HG03469 (cell line): ENCODE results near the gene SLC7A7.
"Not testable (repeated sequence)": the region's sequence is repeated elsewhere in the genome, so short reads cannot be mapped to it uniquely, and the experiment has no call there.

Source experiments
- ATAC-seq: cut with Tn5 transposase; IDR thresholded peaks from one replicate; pipeline ENCODE4 v1.9.1; 2021; ENCODE audit warnings: mild to moderate bottlenecking, moderate library complexity, moderate number of reproducible peaks; ENCODE audit not compliant: unreplicated experiment

The SLC7A7 gene

DNA sequence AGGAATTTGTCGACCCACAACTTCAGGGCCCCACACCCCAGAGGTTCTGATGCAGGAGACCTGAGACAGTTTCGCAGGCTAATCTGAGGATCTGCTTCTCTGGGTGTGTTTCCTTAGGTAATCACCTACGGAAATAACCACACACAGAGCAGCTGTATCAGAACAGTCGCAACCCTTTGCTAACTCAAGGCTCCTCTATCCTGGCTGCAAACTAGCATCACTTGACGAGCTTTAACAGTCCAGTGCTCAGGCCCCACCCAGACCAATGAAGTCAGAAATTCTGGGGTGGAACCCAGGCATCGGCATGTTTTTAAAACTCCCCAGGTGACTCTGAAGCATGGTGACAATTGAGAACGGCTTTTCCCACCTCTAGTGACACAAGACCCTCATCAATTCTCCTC lies 20.7 kb downstream of the SLC7A7 start:
- ATAC-seq = peak; percentile 29

DNA sequence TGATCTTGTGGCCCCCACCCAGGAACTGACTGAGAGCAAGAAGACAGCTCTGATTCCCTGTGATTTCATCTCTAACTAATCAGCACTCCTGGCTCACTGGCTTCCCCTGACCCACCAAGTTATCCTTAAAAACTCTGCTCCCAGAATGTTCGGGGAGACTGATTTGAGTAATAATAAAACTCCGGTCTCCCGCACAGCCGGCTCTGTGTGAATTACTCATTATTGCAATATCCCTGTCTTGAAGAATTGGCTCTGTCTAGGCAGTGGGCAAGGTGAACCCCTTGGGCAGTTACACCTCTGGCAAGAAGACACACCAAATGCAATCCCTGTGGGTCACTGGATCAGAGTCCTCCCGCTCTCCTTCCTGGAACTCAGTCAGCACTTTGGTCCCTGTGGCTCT lies 21.3 kb downstream of the SLC7A7 start:
- no peak for ATAC-seq

DNA sequence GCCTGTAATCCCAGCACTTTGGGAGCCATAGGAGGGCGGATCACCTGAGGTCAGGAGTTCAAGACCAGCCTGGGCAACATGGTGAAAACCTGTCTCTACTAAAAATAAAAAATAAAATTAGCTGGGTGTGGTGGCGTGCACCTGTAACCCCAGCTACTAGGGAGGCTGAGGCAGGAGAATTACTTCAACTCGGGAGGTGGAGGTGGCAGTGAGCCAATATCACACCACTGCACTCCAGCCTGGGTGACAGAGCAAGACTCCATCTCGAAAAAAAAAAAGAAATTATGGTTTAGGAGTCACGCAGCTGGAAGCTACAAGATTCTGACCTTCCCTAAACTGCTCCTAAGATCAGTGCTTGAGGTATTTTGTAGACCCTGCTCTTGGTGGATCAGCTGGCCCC lies 21.7 kb downstream of the SLC7A7 start:
- ATAC-seq = not testable (repeated sequence)

DNA sequence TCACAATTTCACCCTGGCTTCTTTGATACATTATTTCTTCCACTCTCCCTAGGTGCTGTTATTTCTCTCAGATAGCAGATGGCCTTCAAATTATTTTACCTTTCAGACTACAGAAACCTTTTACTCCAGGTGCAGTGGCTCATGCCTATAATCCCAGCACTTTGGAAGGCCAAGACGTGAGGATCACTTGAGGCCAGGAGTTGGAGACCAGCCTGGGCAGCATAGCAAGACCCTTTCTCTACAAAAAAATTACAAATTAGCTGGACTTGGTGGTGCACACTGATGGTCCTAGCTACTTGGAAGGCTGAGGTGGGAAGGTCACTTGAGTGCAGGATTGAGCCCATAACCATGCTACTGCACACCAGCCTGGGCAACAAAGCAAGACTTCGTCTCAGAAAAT lies 23.1 kb downstream of the SLC7A7 start:
- no peak for ATAC-seq

DNA sequence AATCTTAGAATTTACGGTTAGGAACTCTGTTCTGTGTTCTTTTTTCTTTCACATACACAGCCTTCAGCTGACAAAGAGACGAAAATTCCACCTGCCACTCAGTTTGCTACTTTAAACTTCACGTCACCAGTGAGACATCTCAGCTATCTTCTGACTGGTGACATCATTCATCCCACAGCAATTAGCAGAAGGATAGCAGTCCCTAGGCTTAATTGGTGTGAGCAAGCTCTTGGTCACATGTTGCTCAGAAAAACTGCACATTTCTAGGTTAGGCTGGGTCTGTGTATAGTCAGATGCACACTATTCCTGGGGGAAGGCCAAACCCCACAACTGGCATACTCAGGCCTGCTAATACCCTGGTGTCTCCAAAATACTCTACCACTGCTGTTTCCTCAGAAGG lies 23.9 kb downstream of the SLC7A7 start:
- ATAC-seq = no peak

DNA sequence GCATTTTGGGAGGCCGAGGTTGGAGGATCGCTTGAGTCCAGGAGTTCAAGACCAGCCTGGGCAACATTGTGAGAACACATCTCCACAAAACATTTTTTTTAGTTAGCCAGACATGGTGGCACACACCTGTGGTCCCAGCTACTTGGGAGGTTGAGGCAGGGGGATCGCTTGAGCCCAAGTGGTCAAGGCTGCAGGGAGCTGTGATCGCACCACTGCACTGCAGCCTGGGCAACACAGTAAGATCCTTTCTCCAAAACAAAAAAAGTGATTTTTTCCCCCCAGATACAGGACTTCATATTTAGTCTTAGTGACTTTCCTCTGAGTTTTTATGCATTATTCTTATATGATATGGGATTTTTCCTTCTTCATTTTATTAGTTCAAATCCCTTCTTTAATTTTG lies 28.6 kb downstream of the SLC7A7 start:
- no peak for ATAC-seq

DNA sequence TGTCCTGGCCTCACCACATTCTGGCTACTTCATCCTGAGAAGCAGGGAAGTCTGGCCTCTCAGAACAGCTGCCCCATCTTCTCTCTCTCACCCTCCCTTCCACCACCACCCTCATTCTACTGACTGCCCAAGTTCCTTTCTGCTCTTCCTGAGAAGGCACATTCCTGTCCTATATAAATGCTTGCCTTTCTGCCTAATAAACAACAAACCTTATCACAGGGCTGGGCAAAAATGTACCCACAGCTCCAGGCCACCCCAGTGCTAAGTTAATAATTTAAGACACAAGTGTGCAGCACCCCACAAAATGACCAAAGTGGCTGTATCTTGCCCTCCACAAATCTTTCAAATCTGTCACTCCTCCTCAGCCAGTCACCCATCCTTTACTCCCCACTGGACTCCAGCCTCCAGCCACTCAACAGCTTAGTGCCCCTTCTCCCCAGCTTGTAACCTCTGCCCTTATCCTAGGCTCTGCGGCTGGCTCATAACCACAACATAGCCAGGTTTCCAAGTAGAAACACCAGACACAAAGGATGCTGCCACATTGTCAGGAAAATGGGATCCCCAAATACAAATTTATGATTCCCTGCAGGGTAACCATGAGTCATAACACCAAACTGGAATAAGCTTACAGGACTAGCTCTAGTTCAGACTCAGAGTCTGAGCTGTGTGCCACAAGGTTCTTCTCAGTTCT lies 33.8 kb downstream of the SLC7A7 start:
- ATAC-seq = no peak

DNA sequence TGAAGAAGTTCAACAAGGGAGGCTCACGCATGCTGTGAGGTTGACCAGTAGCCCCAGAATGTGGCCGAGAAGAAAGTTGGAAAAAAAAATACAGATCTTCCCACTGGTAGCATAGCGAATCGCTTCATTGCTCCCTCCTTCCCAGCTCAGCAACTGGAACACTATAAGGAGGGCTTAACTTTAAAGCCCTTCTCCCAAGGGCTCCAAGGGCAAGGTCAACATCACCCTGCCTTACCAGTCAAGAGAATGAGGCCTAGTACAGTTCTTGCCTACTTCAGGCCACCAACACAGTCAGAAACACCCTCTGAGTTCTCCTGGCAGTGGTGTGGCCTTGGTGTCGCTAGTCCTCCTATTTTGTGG lies 34.3 kb downstream of the SLC7A7 start:
- no peak for ATAC-seq

DNA sequence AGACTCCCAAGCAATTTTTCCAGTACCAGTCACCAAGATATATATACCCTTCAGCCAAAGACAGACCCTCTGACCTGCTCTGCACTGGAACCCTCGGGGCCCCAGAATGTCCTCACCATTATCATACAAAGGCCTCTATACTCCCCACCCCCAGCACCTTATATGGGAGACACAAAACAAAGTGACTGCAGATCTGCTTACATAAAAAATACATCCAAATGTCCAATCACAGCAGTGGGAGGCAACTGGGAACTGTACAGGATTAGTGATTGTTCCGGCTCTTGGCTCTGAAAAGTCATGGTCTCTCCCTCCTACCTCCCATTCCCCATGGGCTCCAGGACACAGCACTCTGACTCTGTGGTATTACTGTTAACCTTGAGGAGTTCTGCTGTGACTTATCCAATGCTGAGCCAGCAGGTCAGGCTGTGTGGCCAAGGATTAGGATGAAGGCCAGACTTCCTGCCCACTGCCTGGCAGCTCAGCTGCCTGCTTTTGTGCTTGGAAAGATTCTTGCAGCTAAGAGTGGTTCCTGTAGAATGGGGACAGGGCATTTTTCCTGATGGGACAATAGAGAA lies 35.0 kb downstream of the SLC7A7 start:
- ATAC-seq = no peak

DNA sequence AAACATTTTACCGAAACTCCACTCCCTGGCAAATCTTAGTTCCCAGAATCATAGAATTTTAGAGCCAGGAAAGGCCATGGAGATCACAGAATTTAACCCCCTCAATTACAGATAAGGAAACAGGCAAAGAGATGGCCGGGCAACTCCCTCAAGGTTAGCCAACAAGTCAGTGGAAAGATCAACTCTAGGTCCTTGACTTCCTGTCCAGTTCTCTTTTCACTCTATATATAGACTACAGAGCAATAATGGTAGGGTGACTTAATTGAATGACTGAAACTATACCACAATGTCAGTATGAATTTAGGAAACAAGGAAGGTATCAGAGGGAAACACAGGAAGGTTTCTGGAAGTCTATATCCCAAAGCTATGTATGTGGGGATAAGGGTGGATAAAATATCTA lies 37.2 kb downstream of the SLC7A7 start:
- no peak for ATAC-seq

DNA sequence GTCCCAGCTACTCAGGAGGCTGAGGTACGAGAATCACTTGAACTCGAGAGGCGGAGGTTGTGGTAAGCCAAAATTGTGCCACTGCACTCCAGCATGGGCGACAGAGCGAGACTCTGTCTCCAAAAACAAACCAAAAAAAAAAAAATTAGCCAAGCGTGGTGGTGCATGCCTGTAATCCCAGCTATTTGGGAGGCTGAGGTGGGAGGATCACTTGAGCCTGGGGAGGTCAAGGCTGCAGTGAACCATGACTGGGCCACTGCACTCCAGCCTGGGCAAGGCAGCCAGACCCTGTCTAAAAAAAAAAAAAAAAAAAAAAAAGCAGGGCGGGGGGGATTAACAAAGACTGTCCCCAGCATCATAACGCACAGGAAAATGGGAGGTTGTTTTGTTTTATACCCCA lies 38.4 kb downstream of the SLC7A7 start:
- not testable (repeated sequence) for ATAC-seq

DNA sequence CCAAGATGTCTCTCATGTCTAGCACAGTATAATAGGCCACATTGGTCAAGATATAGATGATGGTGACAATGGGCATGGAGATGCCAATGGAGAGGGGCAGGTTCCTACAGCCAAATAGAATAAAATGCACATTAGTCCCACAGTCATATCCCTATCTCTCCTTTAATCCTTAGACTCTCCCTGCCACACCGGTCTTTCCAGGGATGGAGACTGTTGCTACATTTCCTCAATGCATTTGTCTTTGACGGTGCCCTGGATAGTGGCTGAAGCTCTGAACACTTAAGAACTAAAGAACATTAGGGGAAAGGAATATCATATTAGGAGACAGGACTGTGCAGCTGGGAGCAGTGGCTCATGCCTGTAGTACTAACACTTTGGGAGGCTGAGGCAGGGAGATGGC lies 39.0 kb downstream of the SLC7A7 start:
- ATAC-seq = no peak

DNA sequence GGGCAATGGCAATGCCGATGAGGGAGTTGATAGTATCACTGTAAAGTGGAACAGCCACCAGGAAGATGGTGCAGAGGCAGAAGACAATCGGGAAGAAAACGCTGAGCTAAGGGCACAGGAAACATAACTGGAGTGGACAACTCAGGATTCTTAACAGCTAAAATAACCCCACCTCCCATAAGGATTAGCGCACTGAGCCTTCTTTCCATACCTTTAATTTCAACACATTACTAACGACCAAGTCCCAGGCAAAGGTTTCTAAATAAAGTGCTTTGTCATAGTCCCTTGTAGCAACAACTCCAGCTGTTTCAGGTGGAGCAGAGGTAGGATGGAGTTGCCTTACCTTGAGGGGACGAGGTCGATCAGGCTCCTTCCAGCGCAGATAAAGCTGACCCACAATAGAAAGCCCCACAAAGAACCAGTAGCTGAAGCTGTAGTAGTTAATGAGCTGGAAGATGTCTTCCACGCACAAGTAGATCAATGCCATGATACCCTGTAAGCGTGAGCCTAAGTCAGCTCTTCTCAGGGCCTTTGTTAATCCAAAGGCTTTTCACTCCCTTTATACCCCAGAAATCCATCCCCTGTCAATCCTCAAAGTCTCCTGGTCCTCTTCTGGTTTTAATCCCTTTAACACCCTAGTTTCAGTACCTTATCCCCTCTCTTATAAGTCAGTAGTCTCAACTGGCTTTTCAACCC lies 41.1 kb downstream of the SLC7A7 start:
- no peak for ATAC-seq

DNA sequence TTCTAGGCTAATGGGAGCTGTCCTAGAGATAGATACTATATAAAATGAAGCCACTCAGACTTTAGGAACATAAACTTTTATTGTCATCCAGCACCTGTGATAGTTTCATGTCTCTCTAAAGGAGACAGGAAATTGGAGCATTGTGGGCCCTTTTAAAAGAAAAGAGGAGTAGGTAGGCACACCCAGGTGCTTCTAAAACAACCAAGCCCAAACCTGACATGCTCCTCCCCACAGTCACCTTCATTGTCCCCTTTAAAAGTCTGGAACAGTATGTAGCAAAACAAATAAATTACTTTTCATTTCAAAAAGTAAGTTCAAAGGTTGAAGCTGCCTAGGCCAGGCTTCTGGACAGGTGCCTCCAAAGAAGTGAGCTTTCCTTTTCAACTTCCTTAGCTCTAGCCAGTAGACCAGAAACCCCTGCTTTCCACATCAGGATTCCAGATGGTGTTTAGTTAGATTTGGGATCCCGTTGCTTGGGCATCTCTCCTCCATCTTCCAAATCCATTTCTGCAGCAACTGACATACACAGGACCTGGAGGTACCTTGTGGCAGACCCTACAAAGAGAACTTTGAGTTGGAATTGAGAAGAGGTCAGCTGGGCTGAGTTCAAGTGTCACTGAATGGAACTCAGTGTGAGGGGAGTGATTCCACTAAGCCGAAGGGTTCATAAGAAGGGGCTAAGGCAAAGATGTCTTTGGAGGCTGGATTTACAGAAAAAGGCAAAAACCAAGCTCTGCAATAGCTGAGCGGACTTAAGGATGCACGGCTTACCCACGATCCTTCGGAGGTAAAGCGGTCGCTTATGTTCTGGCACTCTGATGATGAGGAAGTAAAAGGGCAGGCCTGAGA lies 41.8 kb downstream of the SLC7A7 start:
- ATAC-seq = no peak

DNA sequence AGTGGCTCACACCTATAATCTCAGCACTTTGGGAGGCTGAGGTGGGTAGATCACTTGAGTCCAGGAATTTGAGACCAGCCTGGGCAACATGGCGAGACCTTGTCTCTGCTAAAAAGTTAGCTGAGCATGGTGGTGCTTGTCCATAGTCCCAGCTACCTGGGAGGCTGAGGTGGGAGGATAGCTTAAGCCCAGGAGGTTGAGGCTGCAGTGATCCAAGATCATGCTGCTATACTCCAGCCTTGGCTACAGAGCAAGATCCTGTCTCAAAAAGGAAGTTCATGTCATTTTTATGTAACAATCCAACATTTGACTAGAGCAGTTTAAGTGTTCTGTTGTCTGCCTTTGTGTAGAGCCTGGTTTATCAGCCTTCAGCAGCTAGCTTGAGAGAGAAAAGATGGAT lies 42.5 kb downstream of the SLC7A7 start:
- ATAC-seq = no peak

DNA sequence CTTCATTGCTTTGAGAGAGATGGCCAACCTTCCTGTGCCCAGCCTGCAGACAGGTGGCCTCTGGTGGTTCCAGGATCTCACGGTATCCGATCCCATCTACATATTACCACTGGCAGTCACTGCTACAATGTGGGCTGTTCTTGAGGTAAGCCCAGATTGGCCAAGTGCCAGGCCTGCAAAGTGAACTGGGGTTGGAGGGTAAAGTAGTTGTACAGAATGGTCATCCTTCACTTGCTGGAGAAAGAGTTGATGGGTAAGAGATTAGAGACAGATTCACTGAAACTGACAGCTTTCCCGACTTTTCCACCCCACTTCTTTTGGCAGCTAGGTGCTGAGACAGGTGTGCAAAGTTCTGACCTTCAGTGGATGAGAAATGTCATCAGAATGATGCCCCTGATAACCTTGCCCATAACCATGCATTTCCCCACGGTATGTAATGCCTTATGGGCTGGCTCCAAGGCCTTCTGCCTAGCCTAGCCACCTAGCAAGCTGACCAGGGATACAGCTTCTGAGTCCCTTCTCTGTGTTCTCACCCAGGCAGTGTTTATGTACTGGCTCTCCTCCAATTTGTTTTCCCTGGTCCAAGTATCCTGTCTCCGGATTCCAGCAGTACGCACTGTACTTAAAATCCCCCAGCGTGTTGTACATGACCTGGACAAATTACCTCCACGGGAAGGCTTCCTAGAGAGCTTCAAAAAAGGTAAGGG lies 44.6 kb downstream of the SLC7A7 start:
- ATAC-seq = no peak

DNA sequence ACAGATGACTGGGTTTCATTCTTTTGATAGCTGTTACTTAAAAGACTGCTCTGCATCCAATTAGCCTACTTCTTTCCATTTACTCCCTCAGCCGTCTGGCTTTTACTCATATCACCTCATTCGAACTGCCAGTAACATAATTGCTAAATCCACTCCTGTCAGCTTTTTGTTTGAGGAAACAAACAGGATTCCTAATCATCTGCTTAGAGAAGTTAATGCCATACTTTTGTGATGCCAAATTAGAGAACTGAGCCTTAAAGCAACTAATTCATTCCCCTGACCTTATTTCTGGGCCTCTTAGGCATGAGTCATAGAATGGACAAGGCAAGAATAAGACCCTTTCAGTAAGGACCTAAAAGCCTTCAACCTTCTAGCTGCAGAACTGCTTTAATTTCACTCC lies 45.9 kb downstream of the SLC7A7 start:
- ATAC-seq = no peak

DNA sequence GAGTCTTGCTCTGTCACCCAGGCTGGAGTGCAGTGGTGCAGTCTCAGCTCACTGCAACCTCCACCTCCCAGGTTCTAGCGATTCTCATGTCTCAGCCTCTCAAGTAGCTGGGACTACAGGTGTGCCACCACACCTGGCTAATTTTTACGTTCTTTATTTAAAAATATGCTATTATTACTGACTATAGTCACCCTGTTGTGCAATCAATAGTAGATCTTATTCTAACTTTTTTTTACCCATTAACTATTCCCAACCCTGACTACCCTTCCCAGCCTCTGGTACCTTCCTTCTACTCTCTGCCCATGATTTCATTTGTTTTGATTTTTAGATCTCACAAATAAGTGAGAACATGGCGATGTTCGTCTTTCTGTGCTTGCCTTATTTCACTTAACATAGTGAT lies 46.3 kb downstream of the SLC7A7 start:
- no peak for ATAC-seq

DNA sequence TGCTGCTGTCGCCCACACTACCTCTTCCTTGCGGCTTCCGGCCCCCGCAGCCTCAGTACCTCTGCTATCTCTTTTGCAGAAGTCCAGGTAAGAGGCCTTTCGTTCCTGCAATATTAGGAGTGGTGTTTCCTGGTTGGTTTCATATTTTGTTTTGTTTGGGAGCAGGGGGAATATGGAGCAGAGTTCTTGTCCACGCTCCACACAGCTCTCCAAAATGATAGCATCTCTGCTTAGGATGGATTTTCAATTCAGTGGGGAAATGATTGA lies 48.0 kb downstream of the SLC7A7 start:
- ATAC-seq = no peak

DNA sequence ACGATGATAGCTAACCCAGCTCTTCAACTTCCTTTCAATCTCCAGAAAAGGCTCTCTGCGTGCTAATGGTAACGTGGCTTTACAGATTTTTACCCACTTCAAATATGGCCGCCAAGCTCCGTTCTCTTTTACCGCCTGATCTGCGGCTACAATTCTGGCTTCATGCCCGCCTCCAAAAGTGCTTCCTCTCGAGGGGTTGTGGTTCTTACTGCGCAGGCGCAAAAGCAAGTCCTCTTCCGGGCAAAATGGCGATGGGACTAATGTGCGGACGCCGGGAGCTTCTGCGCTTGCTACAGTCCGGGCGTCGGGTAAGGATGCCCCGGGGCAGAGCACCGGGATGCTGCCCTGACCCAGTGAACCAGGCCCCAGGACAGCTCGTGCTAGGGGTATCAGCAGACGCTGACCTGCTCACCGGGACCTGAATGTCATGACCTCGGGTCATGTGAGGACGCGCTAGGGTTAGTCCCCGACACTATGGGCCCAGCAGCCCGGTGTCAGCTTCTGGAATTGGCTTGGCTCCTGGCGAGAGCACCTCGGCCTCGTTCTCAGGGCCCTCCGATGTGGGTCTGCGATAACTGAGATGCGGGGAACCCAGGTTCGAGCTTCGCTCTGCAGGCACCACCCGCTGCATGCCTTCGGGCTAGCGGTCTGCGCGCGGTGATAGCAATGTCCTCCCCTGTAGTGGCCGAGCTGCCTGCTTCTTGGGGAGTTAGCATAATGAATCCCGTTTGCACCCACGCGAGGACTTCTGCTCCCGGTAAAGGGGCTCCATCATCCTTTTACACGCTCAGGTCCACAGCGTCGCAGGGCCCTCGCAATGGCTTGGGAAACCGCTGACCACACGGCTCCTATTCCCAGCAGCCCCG lies 48.5 kb downstream of the SLC7A7 start, which contains the start of gene OXA1L:
Gene OXA1L (plus strand): TSS at position 232 of the 866 bp plus-strand sequence. CDS start 14 bp downstream, at position 246.
- ATAC-seq = peak; percentile 45
